Activated T-helper 1 cell treated with anti-CD3 and anti-CD28 coated beads, Interleukin-2, amount 50 U/mL, for 16 hours (primary cell): ENCODE measurements around the gene SEZ6.

Experiments
- DNase-seq, 2 donors: peaks; one replicate each; pipeline ENCODE4 v3.0.0-alpha.2; 2020; ENCODE audit warnings: low read depth in 1 of 2, low spot score in 1 of 2

Gene SEZ6

GRCh38 chr17:28907709-28908475 lies 97.9 kb downstream of the SEZ6 start:
- no peak for DNase-seq

GRCh38 chr17:28906706-28907438 lies 99.0 kb downstream of the SEZ6 start:
- no peak for DNase-seq

GRCh38 chr17:28906276-28906675 lies 99.6 kb downstream of the SEZ6 start:
- DNase-seq, result no peak
